Measurements from ENCODE around the gene YIPF1. TPM values are rescaled to one million over a fixed set of nuclear protein-coding genes. Genes with fewer than 3 reads are reported as not detected.

The YIPF1 gene
- polyA plus RNA-seq, 1 of the 3 experiments (the other 2 are of a cell fraction), result 23.1 TPM

GRCh38 chr1:53804791-53805505 lies 84.6 kb downstream of the YIPF1 start (continued):
- no peak for TF ChIP-seq USF2 (IDR thresholded peaks at IDR 0.05; ENCODE audit: borderline replicate concordance, low read depth, low read length)

- no peaks in the 10 kb centered on the region for H3K79me2 ChIP-seq (ENCODE audit: insufficient read depth)
- H3F3A ChIP-seq (replicated peaks; ENCODE audit: insufficient read depth), result no peaks in the 10 kb centered on the region
- POLR2A ChIA-PET, result no interaction called here
- no peak for DNase-seq
- H3K4me1 ChIP-seq (ENCODE audit: control insufficient read depth in 1 of 2, insufficient read depth in 2 of 2, low read depth in 1 of 2, low read length in 1 of 2), result no peaks in the 10 kb centered on the region
- H3K4me2 ChIP-seq, result no peak overlapping the region
- no peaks in the 10 kb centered on the region for H3K9me2 ChIP-seq
- H3K9me3 ChIP-seq, result no peaks in the 10 kb centered on the region
- no peaks in the 10 kb centered on the region for H4K20me1 ChIP-seq (ENCODE audit: insufficient read depth)
- no peak overlapping the region for H3K4me3 ChIP-seq (ENCODE audit: low read depth in 2 of 2, low read length in 1 of 2)
- TF ChIP-seq RXRA (IDR thresholded peaks at IDR 0.05; ENCODE audit: borderline replicate concordance, low read depth) (no peak), FOXJ3 (CRISPR knock-in tag; IDR thresholded peaks at IDR 0.05) (no peak), TAF1 (IDR thresholded peaks at IDR 0.05; ENCODE audit: borderline replicate concordance, low read depth, low read length) (no peak), EP300 (IDR thresholded peaks at IDR 0.05; ENCODE audit: borderline replicate concordance in 1 of 2, low read depth in 1 of 2, low read length in 1 of 2) (no peak), MEF2A (IDR thresholded peaks at IDR 0.05; ENCODE audit: borderline replicate concordance, low read depth) (no peak), CTCF (IDR thresholded peaks at IDR 0.05) (no peak), REST (IDR thresholded peaks at IDR 0.05; ENCODE audit: low read depth, low read length) (no peak), JUND (IDR thresholded peaks at IDR 0.05) (no peak), RAD21 (IDR thresholded peaks at IDR 0.05; ENCODE audit: low read length) (no peak), RFX5 (IDR thresholded peaks at IDR 0.05; ENCODE audit: low read length) (no peak), MXI1 (IDR thresholded peaks at IDR 0.05; ENCODE audit: low read depth, low read length) (no peak), TCF12 (IDR thresholded peaks at IDR 0.05) (no peak), GATA2 (CRISPR knock-in tag; IDR thresholded peaks at IDR 0.05) (no peak), MAX (IDR thresholded peaks at IDR 0.05; ENCODE audit: low read depth) (no peak), TEAD4 (IDR thresholded peaks at IDR 0.05; ENCODE audit: borderline replicate concordance, insufficient read depth) (no peak), FOSL2 (IDR thresholded peaks at IDR 0.05; ENCODE audit: borderline replicate concordance, low read depth) (no peak), USF1 (IDR thresholded peaks at IDR 0.05; ENCODE audit: borderline replicate concordance, low read depth) (no peak)
- 95% methylated on average over 7 of the region's 7 CpGs for WGBS (ENCODE audit: low lambda C conversion rate)
- H2AFZ ChIP-seq (ENCODE audit: low read depth), result no peak overlapping the region
- CTCF ChIA-PET, result interaction anchor here (0.8 kb wide), 1 partner anchor 354 kb away, joined by 3 read pairs; no protein-coding TSS in a partner anchor
- H3K36me3 ChIP-seq (replicated peaks in 1 of 2; ENCODE audit: control insufficient read depth in 1 of 2, insufficient read depth in 2 of 2, low read length in 1 of 2), result peaks cover 16 to 47% of the 10 kb centered on the region in 2 experiments
- no peaks in the 10 kb centered on the region for H3K27me3 ChIP-seq (ENCODE audit: insufficient read depth)
- no peak overlapping the region for H3K9ac ChIP-seq
- H3K27ac ChIP-seq (ENCODE audit: low read depth in 2 of 2, low read length in 1 of 2), result no peak overlapping the region
These were observed 85.4 kb downstream of the YIPF1 start for GRCh38 chr1:53804181-53804580.
